Measurements from ENCODE around the gene SOX6.
"Not testable (repeated sequence)": the region's sequence is repeated elsewhere in the genome, so short reads cannot be mapped to it uniquely, and the experiment has no call there.

SOX6 gene

DNA sequence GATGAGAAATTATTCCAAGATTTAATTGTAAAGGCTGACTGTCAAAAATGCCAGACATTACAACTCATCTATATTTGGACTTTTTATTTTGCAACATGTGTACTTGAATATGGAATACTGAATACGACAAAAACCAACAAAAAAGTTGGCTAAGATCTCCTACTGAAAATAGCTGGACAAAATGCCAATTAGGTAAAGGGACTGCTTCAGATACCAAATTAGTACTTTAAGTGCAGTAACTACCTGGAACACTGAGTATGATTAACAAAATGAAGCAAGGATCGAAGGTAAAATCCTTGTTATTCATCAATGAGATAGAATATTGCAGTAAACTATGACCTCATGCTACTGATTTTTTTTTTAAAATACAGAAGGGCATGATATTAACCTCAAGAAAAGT is 173.8 kb downstream of the SOX6 start:
- DNase-seq: no peak

DNA sequence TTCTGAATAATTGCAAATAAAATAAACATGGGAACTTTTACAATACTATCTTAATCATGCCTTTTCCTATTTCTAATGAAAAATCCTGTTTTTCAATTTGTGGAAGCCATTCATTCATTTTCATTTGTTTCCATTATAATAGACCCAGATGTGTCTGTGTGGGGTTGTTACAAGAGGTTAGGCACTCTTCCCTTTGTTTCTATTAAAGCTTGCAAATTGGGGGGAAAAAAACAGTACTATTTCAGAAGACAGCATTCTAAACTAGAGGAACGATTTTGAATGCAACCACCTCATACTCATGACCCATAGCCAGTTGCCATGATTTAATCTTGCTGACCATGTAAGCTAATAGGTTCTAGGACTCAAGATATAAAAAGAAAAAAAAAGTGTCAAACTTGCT is 175.5 kb downstream of the SOX6 start:
- DNase-seq: no peak

DNA sequence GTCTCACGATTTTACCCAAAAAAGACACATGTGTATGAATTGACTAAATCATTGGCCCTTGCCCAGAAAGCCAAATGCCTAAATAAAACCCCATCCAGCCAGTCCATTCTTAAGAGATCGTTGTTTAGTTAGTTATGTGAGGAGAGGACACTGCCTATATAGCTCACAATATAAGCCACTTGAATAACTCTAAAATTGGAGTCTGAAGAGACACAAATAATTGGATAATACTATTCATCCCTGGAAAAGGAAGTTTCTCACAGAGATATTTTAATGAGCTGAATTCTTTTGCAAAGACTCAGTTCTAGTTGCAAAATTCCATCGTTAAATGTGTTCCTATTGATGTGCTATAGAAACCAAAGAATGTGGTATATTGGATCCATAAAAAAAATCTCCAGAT is 176.7 kb downstream of the SOX6 start:
- no peak for DNase-seq

DNA sequence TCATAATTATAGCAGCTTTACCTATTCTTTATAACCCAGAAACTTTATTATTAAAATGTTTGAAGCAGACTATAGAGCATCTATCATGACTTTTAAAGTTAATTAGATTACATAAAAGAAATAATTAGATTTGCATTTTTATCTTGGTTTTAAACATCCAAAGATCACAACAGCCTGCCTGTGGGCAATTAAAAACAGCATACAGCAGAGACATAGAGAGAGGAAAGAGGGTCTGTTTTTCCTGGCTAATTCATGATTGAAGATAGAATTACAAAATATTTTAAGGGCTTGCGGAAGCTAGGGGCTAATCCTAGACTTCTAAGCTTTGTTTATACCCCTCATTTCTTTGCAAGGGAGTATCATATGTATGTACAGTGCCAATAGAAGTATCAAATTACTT is 178.1 kb downstream of the SOX6 start:
- DNase-seq: no peak

DNA sequence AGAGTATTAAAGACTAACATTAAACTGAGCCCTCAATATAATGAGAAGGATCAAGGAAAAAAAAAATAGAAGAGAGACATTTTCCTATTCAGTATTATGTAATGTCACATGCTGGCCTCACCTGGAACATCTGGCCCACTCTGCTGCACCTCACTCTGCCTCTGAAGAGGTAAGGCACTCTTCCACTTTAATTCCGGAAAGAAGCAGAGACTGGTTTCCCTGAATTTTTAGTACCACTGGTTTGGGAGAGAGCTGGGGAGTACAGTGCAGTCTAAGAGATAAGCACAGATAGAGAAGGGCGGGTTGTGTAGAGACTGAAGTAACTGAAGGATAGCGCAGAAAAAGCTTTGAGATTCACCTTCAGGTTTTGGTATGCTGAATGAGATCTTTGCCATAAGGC is 178.7 kb downstream of the SOX6 start:
- no peak for DNase-seq

DNA sequence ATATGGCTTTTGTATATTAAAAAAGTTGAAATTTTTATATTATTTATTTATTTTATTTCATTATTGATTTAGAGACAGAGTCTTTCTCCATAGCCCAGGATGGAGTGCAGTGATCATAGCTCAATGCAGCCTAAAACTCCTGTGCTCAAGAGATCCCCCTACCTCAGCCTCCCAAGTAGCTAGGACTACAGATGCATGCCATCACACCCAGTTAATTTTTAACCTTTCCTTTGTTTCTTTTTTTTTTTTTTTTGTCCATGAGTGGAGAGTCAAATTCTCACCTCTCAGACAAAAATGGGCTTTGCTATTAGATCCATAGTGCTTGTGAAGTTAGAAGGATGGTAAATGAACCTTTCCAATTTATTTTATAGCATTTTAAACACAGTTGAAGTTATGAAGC is 182.5 kb downstream of the SOX6 start:
- DNase-seq: no peak

DNA sequence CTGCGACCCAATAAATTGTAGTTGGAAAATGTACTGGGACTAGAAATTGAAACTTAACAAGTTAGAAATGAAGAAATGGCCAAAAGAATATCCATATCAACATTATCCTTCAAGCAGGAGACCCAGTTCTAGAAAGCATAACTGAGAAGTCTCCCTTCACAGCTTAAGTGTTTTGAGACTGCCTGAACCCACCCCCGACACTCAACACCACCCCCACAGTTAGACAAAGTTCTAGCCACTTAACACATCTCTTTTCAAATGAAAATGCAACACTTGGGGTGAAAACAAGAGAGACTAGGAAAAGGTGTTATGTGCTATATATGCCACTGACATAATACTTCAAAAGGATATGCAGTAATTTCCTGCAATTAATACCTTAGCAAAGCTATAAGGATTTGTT is 184.5 kb downstream of the SOX6 start:
- DNase-seq: no peak

DNA sequence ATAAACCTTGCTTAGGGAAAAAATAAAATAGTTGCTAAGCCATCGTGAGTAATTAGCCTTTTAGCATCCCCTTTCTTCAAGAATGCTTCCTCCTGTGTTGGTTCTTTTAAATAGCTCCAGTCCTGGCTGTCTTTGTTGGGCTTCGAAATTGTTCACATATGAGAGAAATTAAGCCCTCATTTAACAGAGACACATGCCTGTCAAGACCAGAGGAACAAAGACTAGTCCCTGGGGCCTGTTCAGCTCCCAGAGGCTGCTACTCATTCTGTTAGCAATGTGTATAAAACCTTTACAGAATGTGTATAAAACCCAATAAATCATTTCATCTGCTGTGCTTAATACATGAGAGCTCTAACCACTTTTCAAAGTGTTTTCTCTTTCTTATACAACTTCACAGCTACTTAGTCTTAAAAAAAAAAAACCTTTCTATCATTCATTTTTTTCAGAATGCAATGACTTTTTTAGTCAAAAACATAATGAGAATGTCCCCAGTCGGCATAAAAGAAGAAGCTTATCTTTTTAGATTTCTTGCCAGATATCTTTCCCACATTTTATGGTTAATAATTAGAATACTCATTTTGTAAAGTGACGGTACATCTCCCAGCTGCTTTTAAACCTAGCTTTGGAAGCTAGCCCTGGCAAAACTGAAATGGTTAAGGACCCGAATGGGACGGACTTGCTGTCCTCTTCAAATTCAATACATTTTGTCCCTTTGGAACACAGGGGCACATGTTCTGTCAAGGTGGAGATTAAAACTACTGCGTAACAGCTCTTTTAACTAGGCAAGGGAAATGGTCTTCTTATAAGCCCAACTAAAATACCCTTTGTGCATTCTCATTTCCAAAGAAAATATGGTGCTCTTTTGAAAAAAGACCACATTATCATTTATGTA is 186.1 kb downstream of the SOX6 start:
- no peak for DNase-seq

DNA sequence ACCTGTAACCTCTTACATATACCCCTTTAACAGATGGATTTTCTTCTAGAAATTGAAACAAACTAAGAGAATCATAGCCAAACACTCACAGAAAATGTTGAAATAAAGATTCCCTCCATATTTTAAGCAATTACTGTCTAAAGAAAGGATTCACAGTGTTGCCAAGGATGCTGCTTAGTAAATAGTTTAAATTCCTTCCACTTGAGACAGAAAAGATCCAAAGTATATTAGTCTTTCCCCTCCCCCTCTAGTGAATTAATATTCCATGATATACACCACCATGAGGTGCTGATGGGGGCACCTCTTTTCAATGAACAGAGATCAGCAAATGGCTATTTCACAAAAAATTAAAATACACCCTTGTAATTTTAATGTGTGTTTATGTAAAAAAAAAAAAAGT is 186.8 kb downstream of the SOX6 start:
- no peak for DNase-seq

DNA sequence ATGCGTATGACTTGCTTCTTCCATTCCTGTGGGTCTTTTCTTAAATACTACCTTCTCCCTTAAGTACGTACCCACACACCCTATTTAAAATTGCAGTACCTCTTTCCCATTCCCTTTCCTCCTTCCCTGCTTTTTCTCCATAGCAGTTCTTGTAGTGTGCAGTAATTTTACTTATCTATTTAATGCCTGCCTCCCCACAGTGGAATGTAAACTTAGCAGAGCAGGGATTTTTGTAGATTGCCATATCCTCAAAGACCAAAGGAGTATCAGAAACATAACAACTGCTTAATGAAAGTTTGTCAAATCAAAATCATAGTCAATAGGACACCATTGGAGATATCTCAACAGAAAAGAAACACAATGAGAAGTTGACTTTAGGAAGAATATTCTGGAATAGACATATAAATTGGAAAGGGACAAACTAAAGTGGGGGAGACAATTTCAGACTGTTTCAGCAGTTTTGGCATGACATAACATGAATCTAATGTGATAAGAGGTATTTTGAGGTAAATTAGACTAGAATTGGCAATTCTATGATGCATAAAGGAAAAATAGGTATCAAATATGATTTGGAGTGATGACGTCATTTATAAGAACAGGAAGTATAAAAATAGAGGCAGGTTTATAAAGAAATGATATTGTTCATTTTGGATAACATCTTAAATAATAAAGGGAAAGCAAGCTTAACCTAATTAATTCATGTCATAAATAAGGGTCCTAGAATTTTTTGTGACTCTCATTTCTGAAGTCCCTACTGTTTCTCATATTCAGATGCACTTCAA is 188.4 kb downstream of the SOX6 start:
- no peak for DNase-seq

DNA sequence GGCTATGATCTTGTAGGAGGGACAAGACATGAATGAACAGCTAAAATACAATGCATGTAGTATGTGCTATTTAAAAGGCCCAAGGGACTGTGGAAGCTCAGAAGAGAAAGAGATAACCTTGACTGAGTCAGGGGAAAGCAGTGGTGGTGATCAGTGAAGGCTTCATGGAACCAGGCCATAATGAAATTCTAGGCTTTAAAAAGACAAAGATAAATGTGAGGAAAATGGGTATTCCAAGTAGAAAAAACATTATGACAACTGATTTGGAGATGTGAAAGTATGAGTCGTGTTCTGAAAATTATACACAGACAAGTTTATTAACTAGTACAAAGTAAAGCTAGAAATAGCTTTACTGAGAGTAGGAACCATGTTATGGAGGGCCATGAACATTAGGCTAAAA is 189.8 kb downstream of the SOX6 start:
- no peak for DNase-seq

DNA sequence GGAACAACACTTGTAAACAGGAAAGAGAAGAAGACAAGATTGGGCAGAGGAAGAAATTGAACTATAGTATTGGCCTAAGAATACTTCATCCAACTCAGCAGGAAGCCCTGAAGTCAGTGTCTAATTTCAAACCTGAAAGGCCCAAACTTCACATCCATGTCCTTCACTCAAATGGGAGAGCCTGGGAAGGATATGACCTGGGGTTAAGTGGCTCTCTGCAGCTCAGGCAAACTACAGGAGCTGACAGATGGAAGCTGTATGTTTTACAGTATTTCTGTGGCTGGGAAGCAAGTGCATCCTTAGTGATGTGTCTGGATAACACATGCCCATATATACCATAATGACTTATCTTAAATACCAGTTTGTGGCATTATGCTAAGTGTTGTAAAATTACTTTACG is 196.2 kb downstream of the SOX6 start:
- DNase-seq: no peak

DNA sequence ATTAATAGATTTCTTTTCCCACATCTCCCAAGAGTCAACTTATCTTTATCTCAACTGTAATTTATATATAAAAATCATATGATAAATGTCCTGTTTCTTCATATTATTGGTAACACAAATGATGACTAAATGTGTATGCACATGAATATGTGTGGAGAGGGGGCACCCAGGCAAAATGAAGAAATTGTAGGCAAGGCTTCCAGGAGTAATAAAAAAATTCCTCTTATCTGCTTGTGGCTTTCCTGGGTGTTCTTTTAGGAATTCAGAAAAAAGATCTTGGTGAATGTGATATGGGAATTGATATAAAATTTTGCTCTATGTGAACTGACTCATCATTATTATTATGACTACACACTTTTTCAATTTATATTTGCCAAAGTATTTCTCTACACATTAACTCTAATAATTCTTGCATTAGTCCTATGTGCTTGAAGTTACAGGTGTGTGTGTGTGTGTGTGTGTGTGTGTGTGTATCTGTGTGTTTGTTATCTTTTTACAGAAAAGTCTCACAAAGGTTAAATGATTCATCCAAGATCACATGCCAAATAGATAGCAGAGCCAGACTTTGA is 197.8 kb downstream of the SOX6 start:
- DNase-seq: no peak

DNA sequence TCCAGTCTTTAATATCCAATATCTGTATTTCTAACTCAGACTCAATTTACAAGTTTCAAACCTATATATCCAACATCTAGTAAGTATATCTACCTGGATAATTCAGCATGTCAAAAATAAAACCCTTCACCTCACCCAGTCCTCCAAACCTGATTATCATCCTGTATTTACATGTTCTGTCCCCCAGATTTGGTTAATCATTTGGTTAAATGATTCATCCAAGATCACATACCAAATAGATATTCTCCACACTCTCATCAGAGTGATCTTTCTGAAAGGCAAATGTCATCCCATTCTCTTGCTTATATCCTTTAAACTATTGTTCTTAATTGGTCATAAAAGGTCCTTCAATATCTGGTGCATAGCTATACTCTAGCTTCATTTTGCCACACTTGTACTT is 199.0 kb downstream of the SOX6 start:
- DNase-seq: no peak

DNA sequence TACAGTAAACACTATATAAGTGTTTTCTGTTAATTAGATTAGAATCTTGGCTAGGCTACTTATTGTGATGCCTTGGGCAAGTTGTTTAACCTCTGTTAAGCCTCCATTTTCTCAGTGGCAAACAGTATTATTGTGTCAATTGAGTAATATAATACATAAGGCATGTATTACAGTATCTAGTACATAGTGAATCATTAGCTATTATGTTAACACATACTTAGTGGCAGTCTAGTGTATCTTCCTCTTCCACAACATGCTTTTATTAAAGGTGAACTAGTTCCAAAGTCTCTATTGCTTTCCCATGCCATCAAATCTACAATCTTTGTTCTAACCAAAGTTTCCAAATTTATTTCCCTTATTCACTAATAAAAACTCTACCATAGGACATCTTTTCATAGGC is 200.9 kb downstream of the SOX6 start:
- DNase-seq: no peak

DNA sequence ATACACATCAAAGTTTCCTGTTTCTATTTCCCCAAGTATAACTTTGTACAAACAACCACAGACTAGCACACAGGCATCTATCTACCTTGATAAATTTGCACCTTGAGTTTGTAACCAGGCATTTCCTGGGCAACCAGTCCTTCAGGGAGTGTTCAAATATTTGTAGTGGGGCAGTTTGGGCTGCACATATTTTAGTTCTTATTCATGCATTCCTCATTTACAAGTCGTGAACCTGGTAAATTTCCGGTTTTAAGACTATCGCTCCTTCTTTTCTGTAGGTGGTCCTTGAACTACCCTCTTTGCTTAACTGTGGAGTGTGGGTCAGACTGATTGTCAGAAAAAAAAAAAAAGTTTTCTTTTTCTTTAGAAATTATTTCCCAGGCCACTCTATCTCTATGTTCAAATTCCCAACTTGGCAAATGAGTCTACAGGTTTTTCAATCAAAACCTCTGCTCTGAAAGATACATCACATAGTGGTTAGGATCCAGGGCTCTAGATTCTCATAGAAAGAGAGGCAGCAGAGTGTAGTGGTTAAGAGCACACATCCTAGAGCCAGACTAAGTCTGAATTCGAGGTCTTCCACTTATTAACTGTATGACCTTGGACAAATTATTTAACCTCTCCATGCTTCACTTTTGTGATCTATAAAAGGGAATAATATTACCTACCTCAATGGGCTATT is 201.5 kb downstream of the SOX6 start:
- no peak for DNase-seq

DNA sequence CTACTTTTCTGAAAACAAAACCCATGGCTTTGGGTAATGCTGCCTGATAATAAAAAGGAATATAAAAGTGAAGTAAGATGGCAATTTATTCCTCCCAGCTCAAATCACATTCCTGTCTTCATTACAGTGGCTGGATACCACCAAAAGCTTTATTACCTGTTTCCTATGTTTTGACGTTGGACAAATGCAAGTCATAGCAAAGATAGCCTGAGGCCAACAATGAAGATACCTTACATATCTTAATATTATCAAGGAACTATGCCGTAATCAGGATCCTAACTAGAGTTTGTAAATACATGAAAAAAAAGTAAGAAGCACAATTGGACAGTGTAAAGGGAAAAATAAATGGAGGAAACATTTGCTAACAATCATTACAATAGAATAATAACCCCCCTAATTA is 202.4 kb downstream of the SOX6 start:
- no peak for DNase-seq

DNA sequence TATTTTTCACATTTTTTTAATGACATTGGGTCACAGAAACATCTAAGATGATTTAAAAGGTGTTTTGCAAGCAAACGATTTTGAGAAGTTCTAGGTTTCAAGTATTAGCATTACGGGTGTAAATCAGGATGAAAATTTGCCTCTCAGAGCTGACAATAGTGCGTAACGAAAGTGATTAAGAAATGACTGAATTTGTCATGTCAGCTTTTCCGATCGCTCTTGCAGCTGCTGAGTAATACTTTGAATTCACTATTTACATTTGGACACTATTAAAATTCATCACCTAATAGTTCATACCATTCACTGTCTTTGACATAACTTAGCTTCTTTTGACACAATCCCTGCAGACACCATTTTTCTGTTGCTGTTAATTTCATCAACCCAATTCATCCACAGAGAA is 205.2 kb downstream of the SOX6 start:
- DNase-seq: no peak

DNA sequence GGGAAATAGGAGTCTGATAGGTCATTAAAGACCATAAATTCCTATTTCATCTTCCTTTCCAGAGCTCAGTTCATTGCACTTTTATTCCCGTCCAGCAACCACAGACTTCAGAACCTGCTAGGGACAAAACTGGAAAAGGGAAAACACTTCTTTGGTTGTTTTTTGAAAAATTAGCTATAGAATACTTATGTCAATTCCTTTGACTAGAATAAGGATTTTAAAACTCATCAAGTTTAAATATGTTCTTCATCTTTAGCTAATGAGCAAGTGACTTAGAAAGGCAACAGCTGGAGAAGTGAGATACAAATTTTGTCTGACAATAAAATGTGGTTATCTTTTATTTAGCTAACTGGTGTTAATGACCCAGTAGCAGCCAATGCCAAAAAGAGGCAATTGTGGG is 206.9 kb downstream of the SOX6 start:
- no peak for DNase-seq

DNA sequence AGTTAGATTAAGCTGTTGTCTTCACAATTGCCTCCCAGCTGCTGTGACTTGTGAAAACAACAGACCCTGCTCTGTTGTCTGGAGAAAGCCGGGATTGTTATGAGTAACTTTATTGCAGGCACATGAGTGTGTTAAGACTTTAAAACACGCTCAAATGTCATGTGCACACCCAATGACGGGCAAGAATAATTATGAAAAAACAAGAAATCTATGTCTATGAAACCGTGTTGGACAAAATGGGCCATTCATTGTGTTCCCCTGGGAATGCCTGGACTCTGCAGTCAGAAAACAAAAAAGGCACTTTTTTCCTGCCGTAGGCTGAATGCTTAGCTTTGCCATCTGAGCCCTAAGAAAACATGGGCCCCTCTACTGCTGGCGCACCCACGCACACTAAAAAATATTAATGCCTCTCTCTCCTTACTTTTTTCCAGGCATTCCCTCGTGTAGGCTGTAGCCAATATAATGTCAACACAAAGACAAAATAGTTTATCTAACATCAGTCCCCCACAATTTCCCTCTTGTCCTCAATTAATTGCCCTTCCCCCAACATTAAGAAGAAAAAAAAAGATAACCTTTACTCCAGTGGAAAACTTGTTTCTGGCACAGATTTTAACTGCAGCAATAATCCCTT is 207.9 kb downstream of the SOX6 start:
- DNase-seq: no peak

DNA sequence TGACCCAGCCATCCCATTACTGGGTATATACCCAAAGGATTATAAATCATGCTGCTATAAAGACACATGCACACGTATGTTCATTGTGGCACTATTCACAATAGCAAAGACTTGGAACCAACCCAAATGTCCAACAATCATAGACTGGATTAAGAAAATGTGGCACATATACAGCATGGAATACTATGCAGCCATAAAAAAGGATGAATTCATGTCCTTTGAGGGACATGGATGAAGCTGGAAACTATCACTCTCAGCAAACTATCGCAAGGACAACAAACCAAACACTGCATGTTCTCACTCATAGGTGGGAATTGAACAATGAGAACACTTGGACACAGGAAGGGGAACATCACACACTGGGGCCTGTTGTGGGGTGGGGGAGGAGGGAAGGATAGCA is 209.4 kb downstream of the SOX6 start:
- DNase-seq: not testable (repeated sequence)

DNA sequence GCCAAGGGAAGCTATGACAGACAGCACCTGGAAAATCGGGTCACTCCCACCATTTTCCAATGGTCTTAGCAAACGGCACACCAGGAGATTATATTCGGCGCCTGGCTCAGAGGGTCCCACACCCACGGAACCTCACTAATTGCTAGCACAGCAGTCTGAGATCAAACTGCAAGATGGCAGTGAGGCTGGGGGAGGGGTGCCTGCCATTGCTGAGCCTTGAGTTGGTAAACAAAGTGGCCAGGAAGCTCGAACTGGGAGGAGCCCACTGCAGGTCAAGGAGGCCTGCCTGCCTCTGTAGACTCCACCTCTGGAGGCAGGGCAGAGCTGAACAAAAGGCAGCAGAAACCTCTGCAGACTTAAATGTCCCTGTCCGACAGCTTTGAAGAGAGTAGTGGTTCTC is 214.7 kb downstream of the SOX6 start:
- not testable (repeated sequence) for DNase-seq

DNA sequence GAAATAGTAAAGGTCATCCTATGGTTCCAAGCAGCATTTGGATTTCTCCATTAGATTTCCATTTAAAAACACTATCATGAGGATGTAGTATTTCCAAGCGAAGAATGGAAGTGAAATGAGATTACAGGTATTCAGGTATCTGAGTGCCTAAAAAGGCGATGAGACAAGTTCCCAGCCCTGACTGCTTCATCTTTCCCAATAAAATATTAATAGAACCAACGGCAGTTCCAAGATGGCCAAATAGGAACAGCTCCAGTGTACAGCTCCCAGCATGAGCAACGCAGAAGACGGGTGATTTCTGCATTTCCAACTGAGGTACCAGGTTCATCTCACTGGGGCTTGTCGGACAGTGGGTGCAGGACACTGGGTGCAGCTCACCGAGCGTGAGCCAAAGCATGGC is 215.2 kb downstream of the SOX6 start:
- DNase-seq: not testable (repeated sequence)

Measured in activated T-cell treated with anti-CD3 and anti-CD28 coated beads, Interleukin-2, amount 50 U/mL, for 48 hours (primary cell).